GM12878 (cell line): ENCODE data around the gene ADCY10. TPM values are rescaled to one million over a fixed set of nuclear protein-coding genes. Genes with fewer than 3 reads are reported as not detected.

Experiments used
- ATAC-seq: fragments of 200-7000 bp; cut with Tn5 transposase; 3 replicates; pipeline ENCODE4 v1.9.1; 2020; ENCODE audit warnings: mild to moderate bottlenecking, moderate library complexity
- BruUV-seq: library from RNA; stranded (reverse); fragments of 400-500 nt; replicated peaks from 2 replicates; lab custom pipeline; 2021; lab: Mats Ljungman, UMichigan
- CTCF ChIA-PET: fragments of 300-600 bp; sonication (Branson Sonifier 250); formaldehyde crosslinking; extraction: SDS; loops from one replicate; lab custom pipeline; 2021; ENCODE audit warnings: inconsistent platforms; lab: Yijun Ruan, JAX
- POLR2A ChIA-PET: fragments of 350-600 bp; formaldehyde crosslinking; extraction: SDS; loops from one replicate; lab custom pipeline; 2021; ENCODE audit warnings: inconsistent platforms; lab: Charles Lee
- RAD21 ChIA-PET: fragments of 300-600 bp; sonication (Branson Sonifier 250); formaldehyde crosslinking; loops from one replicate; lab custom pipeline; 2023; ENCODE audit warnings: antibody characterized with exemption; ENCODE audit not compliant: unreplicated experiment; lab: Charles Lee
- SMC1A ChIA-PET: fragments of 300-600 bp; sonication (Branson Sonifier 250); formaldehyde crosslinking; loops from one replicate; lab custom pipeline; 2023; ENCODE audit not compliant: unreplicated experiment, uncharacterized antibody; lab: Charles Lee
- DNase-seq: peaks from one replicate; pipeline ENCODE4 v3.0.0-alpha.2; 2011; ENCODE audit warnings: low read depth, low spot score
- FAIRE-seq: peaks from 3 replicates; lab custom pipeline; 2011; peaks lifted over from hg19 to GRCh38; lab: Jason Lieb, UNC
- H2AFZ ChIP-seq: 2 replicates; pipeline ENCODE4 v1.6.0; 2011; ENCODE audit warnings: low read depth, low read length, control low read depth; ENCODE audit not compliant: control insufficient read depth
- H3K27ac ChIP-seq: 2 replicates; pipeline ENCODE4 v1.5.1; 2011; ENCODE audit warnings: control low read depth; ENCODE audit not compliant: control insufficient read depth, insufficient read depth
- H3K27me3 ChIP-seq, 2 experiments: replicated peaks in 1 of 2; 2 replicates each; pipeline versions ENCODE4 v1.6.0 to v1.6.1; 2011; ENCODE audit warnings: low read length in 1 of 2; ENCODE audit not compliant: control insufficient read depth in 2 of 2, insufficient read depth in 2 of 2
- H3K36me3 ChIP-seq, 2 experiments: 2 replicates each; pipeline ENCODE4 v1.5.1; 2011; ENCODE audit warnings: low read length in 1 of 2; ENCODE audit not compliant: control insufficient read depth in 2 of 2, insufficient read depth in 2 of 2
- H3K4me1 ChIP-seq: 2 replicates; pipeline ENCODE4 v1.6.1; 2011; ENCODE audit warnings: mild to moderate bottlenecking, low read length, moderate library complexity, mixed read lengths; ENCODE audit not compliant: control insufficient read depth, insufficient read depth
- H3K4me2 ChIP-seq: 2 replicates; pipeline ENCODE4 v1.6.0; 2011; ENCODE audit warnings: control low read depth; ENCODE audit not compliant: control insufficient read depth, insufficient read depth
- H3K4me3 ChIP-seq: fragments of 200-600 bp; sonication (generic); 2 replicates; pipeline ENCODE4 v1.5.1; 2016
- H3K79me2 ChIP-seq: 2 replicates; pipeline ENCODE4 v1.6.0; 2011; ENCODE audit warnings: low read length; ENCODE audit not compliant: control insufficient read depth, insufficient read depth
- H3K9ac ChIP-seq: 2 replicates; pipeline ENCODE4 v1.8.0; 2011; ENCODE audit warnings: low read length, control low read depth, mixed read lengths; ENCODE audit not compliant: control insufficient read depth, insufficient read depth
- H3K9me3 ChIP-seq: replicated peaks from 3 replicates; pipeline ENCODE4 v1.5.1; 2011; ENCODE audit warnings: mild to moderate bottlenecking, low read length; ENCODE audit not compliant: control insufficient read depth, insufficient read depth
- H4K20me1 ChIP-seq: 2 replicates; pipeline ENCODE4 v1.6.0; 2011; ENCODE audit not compliant: control insufficient read depth, insufficient read depth
- ATF7 ChIP-seq: fragments of 450-650 bp; IDR thresholded peaks from 2 replicates; pipeline ENCODE4 v1.6.1; 2016; ENCODE audit warnings: low read depth, mild to moderate bottlenecking
- CBX5 ChIP-seq: sonication (generic); IDR thresholded peaks from 2 replicates; pipeline ENCODE4 v1.6.1; 2016; ENCODE audit warnings: low read depth, moderate library complexity, mild to moderate bottlenecking, inconsistent platforms
- ESRRA ChIP-seq: IDR thresholded peaks from 2 replicates; pipeline ENCODE4 v1.6.1; 2012; ENCODE audit warnings: mild to moderate bottlenecking, low read length, improper control_type of control experiment
- POLR2AphosphoS2 ChIP-seq: IDR thresholded peaks from 2 replicates; pipeline ENCODE4 v1.6.1; 2011; ENCODE audit warnings: low read depth, mild to moderate bottlenecking, low read length, improper control_type of control experiment, moderate library complexity
- RFX5 ChIP-seq: IDR thresholded peaks from 2 replicates; pipeline ENCODE4 v1.6.1; 2011; ENCODE audit warnings: low read depth, low read length, improper control_type of control experiment
- RUNX3 ChIP-seq: IDR thresholded peaks from 2 replicates; pipeline ENCODE4 v1.6.1; 2012; ENCODE audit warnings: low read length, inconsistent platforms
- SRF ChIP-seq, 2 experiments: IDR thresholded peaks; 2 replicates each; pipeline ENCODE4 v1.6.1; 2011; ENCODE audit warnings: low read depth in 2 of 2, low read length in 2 of 2, mild to moderate bottlenecking in 1 of 2, moderate library complexity in 1 of 2
- TCF3 ChIP-seq: IDR thresholded peaks from 2 replicates; pipeline ENCODE4 v1.6.1; 2012; ENCODE audit warnings: low read depth, mild to moderate bottlenecking, low read length, borderline replicate concordance; ENCODE audit not compliant: insufficient read depth
- ZBTB33 ChIP-seq: fragments of 450-650 bp; IDR thresholded peaks from 2 replicates; pipeline ENCODE4 v1.6.1; 2017; ENCODE audit warnings: mild to moderate bottlenecking
- WGBS: methylation state at CpG from one replicate; pipeline ENCODE4 v1.1.6; 2016; ENCODE audit warnings: low lambda C conversion rate; ENCODE audit not compliant: insufficient replicate concordance, insufficient coverage; ENCODE audit errors: missing lambda C conversion rate; 5-methylcytosine and 5-hydroxymethylcytosine counted together
- in situ Hi-C: fragments of 300-500 bp; cut with MboI; formaldehyde crosslinking; loops from 9 replicates; pipeline ENCODE4 v1.14.3; 2018; ENCODE audit warnings: mixed read lengths
- intact Hi-C: fragments of 100-400 bp; cut with micrococcal nuclease; formaldehyde crosslinking; loops from one replicate; pipeline ENCODE4 v1.14.2; 2022; ENCODE audit not compliant: unreplicated experiment
- polyA plus RNA-seq, 11 experiments: library from polyadenylated mRNA; depleted of rRNA in 4 of 11; unstranded in 6 of 11; stranded (reverse) in 5 of 11; fragments of >200 nt; fragmentation: Nextera tagmentation in 4 of 11; fragmentation: Illumina TruSeq in 1 of 11; extraction: Ambion mirVana in 4 of 11; extraction: Trizol in 1 of 11; gene quantifications; 1 replicate in 1 of 11; 2 replicates in 10 of 11; pipeline versions ENCODE4 v1.2.1 to v1.2.3, GENCODE V29; 2011 to 2016; ENCODE audit warnings: inconsistent platforms in 2 of 11, missing spikeins in 2 of 11, low read depth in 1 of 11
- total RNA-seq, 4 experiments: library from RNA; depleted of rRNA in 3 of 4; stranded (reverse); fragments of >200 nt in 3 of 4; fragmentation: Illumina TruSeq in 1 of 4; extraction: Trizol in 1 of 4; gene quantifications; 2 replicates each; pipeline versions ENCODE4 v1.2.1 to v1.2.3, GENCODE V29; 2013 to 2021
- TF ChIP-seq, protein P1 (sequence below): IDR thresholded peaks from 2 replicates; pipeline ENCODE4 v1.6.1; 2012; ENCODE audit warnings: low read depth, low read length, improper control_type of control experiment

ADCY10 gene
- total and polyA plus RNA-seq, 10 of the 15 experiments (the other 5 are each of a cell fraction or from before 2014, with no cell fraction given), result 0.13 to 0.22 TPM; not detected in 8

DNA sequence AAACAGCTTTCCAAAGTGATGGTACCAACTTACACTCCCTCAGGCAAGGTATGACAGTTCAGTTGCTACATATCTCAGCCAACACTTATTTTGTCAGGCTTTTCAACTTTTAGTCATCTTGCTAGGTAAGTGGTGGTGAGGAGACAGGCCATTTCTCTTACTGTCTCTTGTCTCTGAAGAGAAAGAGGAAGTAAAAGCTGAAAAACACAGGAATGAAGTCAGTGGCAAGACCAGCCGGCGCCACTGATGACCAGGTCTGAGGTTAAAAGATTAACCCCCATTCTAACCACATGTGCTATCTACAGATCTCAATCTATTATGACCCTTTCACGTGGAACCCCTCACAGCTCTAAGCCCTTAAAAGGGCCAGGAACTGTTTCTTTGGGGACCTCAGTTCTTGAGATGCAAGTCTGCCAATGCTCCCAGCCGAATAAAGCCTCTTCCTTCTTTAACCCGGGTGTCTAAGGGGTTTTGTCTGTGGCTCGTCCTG is 4.2 kb downstream of the ADCY10 start:
- Histone ChIP-seq H3K4me3 (no peak overlapping the region), H3K4me1 (no peaks in the 10 kb centered on the region), H3K27ac (no peak overlapping the region), H3K9me3 (peaks cover 12% of the 10 kb centered on the region), H3K4me2 (no peak overlapping the region), H4K20me1 (no peaks in the 10 kb centered on the region), H3K36me3 (no peaks in the 10 kb centered on the region), H3K79me2 (no peaks in the 10 kb centered on the region), H2AFZ (no peak overlapping the region), H3K9ac (no peak overlapping the region), H3K27me3 (no peaks in the 10 kb centered on the region)
- ATAC-seq (peak; percentile 86), DNase-seq (no peak), FAIRE-seq (no peak)
- no TSS peak for BruUV-seq
- 23% methylated on average over 6 of the region's 6 CpGs for WGBS
- ChIA-PET POLR2A (interaction anchor here (0.9 kb wide), 1 partner anchor 26 kb away, joined by 3 read pairs; the partner anchor contains the start of gene DCAF6), RAD21 (no interaction called here), SMC1A (interaction anchor here (1.2 to 1.8 kb wide), 5 partner anchors 11 to 59 kb away, joined by 3 to 7 read pairs (median 4); no protein-coding TSS in a partner anchor), CTCF (interaction anchor here (0.6 to 1.8 kb wide), 5 partner anchors 9 to 176 kb away, joined by 3 to 4 read pairs (median 3); no protein-coding TSS in a partner anchor)
- TF ChIP-seq RUNX3 (peak; percentile 33; the same call in 1 of the 2 replicates), ZBTB33 (no peak), SRF (IDR thresholded peaks at IDR 0.05; ENCODE audit: low read depth in 2 of 2, low read length in 2 of 2) (no peak), POLR2AphosphoS2 (no peak), CBX5 (peak; percentile 76; the same call in 1 of the 2 replicates), ATF7 (0 out of 2 replicates have a peak, but pooled peaks have one; percentile 18), TCF3 (no peak), RFX5 (no peak), ESRRA (no peak)
- TF ChIP-seq, protein P1, sequence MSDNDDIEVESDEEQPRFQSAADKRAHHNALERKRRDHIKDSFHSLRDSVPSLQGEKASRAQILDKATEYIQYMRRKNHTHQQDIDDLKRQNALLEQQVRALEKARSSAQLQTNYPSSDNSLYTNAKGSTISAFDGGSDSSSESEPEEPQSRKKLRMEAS, result no peak
- in situ Hi-C loops (no loop called here), intact Hi-C loops (no loop called here)
